ENCODE measurements around the gene TFAM.

TFAM gene

GRCh38 chr10:58394471-58394870 is 9.3 kb downstream of the TFAM start:
- H3K9ac ChIP-seq (ENCODE audit: insufficient read length, low read depth), result no peak overlapping the region
- H3K4me1 ChIP-seq (ENCODE audit: insufficient read depth, insufficient read length), result no peaks in the 10 kb centered on the region
- DNase-seq (ENCODE audit: low read depth, low spot score), result no peak
- H3K27me3 ChIP-seq (ENCODE audit: insufficient read depth, insufficient read length), result no peaks in the 10 kb centered on the region
- H3K9me3 ChIP-seq (ENCODE audit: insufficient read depth, low read length), result no peaks in the 10 kb centered on the region
- no peak overlapping the region for H3K4me3 ChIP-seq (ENCODE audit: insufficient read length, low read depth)
- no peak for TF ChIP-seq YY1 (IDR thresholded peaks at IDR 0.05; ENCODE audit: insufficient read depth, insufficient read length)
- TF ChIP-seq ZNF274 (IDR thresholded peaks at IDR 0.05; ENCODE audit: low read depth, low read length), result no peak
- TF ChIP-seq SUZ12 (IDR thresholded peaks at IDR 0.05; ENCODE audit: extremely low read depth, insufficient read depth, insufficient read length), result no peak
- H3K36me3 ChIP-seq (ENCODE audit: insufficient read depth, insufficient read length, low read length), result peaks cover 75% of the 10 kb centered on the region

DNA sequence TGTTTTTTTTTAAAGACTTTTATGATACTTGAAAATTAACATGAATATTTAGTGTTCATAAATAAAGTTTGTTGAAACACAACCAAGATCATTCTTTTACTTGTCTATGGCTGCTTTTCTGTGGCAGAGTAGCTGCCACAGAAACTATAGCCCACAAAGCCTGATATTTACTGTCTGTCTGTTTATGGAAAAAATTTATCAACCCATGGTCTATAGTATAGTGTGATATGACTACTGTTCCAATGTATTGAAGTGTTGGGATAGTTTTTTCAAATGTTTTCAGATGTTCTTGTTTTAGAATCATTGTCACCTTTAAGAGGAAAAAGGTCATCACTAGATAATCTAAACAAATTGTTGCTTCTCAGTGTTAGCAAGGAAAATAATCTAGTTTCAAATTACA is 10.8 kb downstream of the TFAM start:
- Histone ChIP-seq H3K36me3 (ENCODE audit: insufficient read depth, insufficient read length, low read length) (peaks cover 60% of the 10 kb centered on the region), H3K4me3 (ENCODE audit: insufficient read length, low read depth) (no peak overlapping the region), H3K4me1 (ENCODE audit: insufficient read depth, insufficient read length) (no peaks in the 10 kb centered on the region), H3K9me3 (ENCODE audit: insufficient read depth, low read length) (no peaks in the 10 kb centered on the region), H3K27me3 (ENCODE audit: insufficient read depth, insufficient read length) (no peaks in the 10 kb centered on the region), H3K9ac (ENCODE audit: insufficient read length, low read depth) (no peak overlapping the region)
- TF ChIP-seq SUZ12 (IDR thresholded peaks at IDR 0.05; ENCODE audit: extremely low read depth, insufficient read depth, insufficient read length) (no peak), ZNF274 (IDR thresholded peaks at IDR 0.05; ENCODE audit: low read depth, low read length) (no peak), YY1 (IDR thresholded peaks at IDR 0.05; ENCODE audit: insufficient read depth, insufficient read length) (no peak)
- DNase-seq (ENCODE audit: low read depth, low spot score), result no peak

DNA sequence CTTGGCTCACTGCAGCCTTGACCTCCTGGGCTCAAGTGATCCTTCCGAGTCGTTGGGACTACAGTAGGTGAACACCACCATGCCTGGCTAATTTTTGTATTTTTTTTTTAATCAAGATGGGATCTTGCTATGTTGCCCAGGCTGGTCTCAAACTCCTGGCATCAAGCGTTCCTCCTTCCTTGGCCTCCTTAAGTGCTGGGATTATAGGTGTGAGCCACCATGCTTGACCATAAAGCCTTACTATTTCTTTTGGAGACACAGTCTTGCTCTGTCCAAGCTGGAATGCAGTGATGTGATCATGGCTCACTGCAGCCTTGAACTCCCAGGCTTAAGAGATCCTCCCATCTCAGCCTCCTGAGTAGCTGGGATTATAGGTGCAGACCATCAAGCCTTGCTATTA is 12.6 kb downstream of the TFAM start:
- H3K36me3 ChIP-seq (ENCODE audit: insufficient read depth, insufficient read length, low read length), result peaks cover 52% of the 10 kb centered on the region
- no peak overlapping the region for H3K4me3 ChIP-seq (ENCODE audit: insufficient read length, low read depth)

GRCh38 chr10:58399410-58399809 is 14.2 kb downstream of the TFAM start:
- no peaks in the 10 kb centered on the region for H3K9me3 ChIP-seq (ENCODE audit: insufficient read depth, low read length)
- no peaks in the 10 kb centered on the region for H3K4me1 ChIP-seq (ENCODE audit: insufficient read depth, insufficient read length)
- H3K9ac ChIP-seq (ENCODE audit: insufficient read length, low read depth), result no peak overlapping the region
- no peak for DNase-seq (ENCODE audit: low read depth, low spot score)
- H3K4me3 ChIP-seq (ENCODE audit: insufficient read length, low read depth), result no peak overlapping the region
- H3K36me3 ChIP-seq (ENCODE audit: insufficient read depth, insufficient read length, low read length), result peaks cover 39% of the 10 kb centered on the region
- H3K27me3 ChIP-seq (ENCODE audit: insufficient read depth, insufficient read length), result no peaks in the 10 kb centered on the region
- TF ChIP-seq SUZ12 (IDR thresholded peaks at IDR 0.05; ENCODE audit: extremely low read depth, insufficient read depth, insufficient read length) (no peak), YY1 (IDR thresholded peaks at IDR 0.05; ENCODE audit: insufficient read depth, insufficient read length) (no peak), ZNF274 (IDR thresholded peaks at IDR 0.05; ENCODE audit: low read depth, low read length) (no peak)

More for the DNA sequence above, 12.6 kb downstream of the TFAM start:
- Histone ChIP-seq H3K4me1 (ENCODE audit: insufficient read depth, insufficient read length) (no peaks in the 10 kb centered on the region), H3K9me3 (ENCODE audit: insufficient read depth, low read length) (no peaks in the 10 kb centered on the region), H3K9ac (ENCODE audit: insufficient read length, low read depth) (no peak overlapping the region), H3K27me3 (ENCODE audit: insufficient read depth, insufficient read length) (no peaks in the 10 kb centered on the region)
- DNase-seq (ENCODE audit: low read depth, low spot score), result no peak
- TF ChIP-seq YY1 (IDR thresholded peaks at IDR 0.05; ENCODE audit: insufficient read depth, insufficient read length), result no peak
- no peak for TF ChIP-seq SUZ12 (IDR thresholded peaks at IDR 0.05; ENCODE audit: extremely low read depth, insufficient read depth, insufficient read length)
- TF ChIP-seq ZNF274 (IDR thresholded peaks at IDR 0.05; ENCODE audit: low read depth, low read length), result no peak

- Histone ChIP-seq H3K4me1 (ENCODE audit: insufficient read depth, insufficient read length) (no peaks in the 10 kb centered on the region), H3K9me3 (ENCODE audit: insufficient read depth, low read length) (no peaks in the 10 kb centered on the region), H3K36me3 (ENCODE audit: insufficient read depth, insufficient read length, low read length) (peaks cover 27% of the 10 kb centered on the region), H3K4me3 (ENCODE audit: insufficient read length, low read depth) (no peak overlapping the region), H3K27me3 (ENCODE audit: insufficient read depth, insufficient read length) (no peaks in the 10 kb centered on the region), H3K9ac (ENCODE audit: insufficient read length, low read depth) (no peak overlapping the region)
- no peak for DNase-seq (ENCODE audit: low read depth, low spot score)
- TF ChIP-seq ZNF274 (IDR thresholded peaks at IDR 0.05; ENCODE audit: low read depth, low read length) (no peak), YY1 (IDR thresholded peaks at IDR 0.05; ENCODE audit: insufficient read depth, insufficient read length) (no peak), SUZ12 (IDR thresholded peaks at IDR 0.05; ENCODE audit: extremely low read depth, insufficient read depth, insufficient read length) (no peak)
These were observed 15.4 kb downstream of the TFAM start for GRCh38 chr10:58400609-58401008.

GRCh38 chr10:58404001-58404400 is 18.8 kb downstream of the TFAM start:
- no peaks in the 10 kb centered on the region for H3K9me3 ChIP-seq (ENCODE audit: insufficient read depth, low read length)
- H3K27me3 ChIP-seq (ENCODE audit: insufficient read depth, insufficient read length), result no peaks in the 10 kb centered on the region
- H3K4me1 ChIP-seq (ENCODE audit: insufficient read depth, insufficient read length), result no peaks in the 10 kb centered on the region
- DNase-seq (ENCODE audit: low read depth, low spot score), result no peak
- TF ChIP-seq SUZ12 (IDR thresholded peaks at IDR 0.05; ENCODE audit: extremely low read depth, insufficient read depth, insufficient read length), result no peak
- TF ChIP-seq YY1 (IDR thresholded peaks at IDR 0.05; ENCODE audit: insufficient read depth, insufficient read length), result no peak
- no peak for TF ChIP-seq ZNF274 (IDR thresholded peaks at IDR 0.05; ENCODE audit: low read depth, low read length)
- no peaks in the 10 kb centered on the region for H3K36me3 ChIP-seq (ENCODE audit: insufficient read depth, insufficient read length, low read length)
- no peak overlapping the region for H3K9ac ChIP-seq (ENCODE audit: insufficient read length, low read depth)
- H3K4me3 ChIP-seq (ENCODE audit: insufficient read length, low read depth), result no peak overlapping the region

GRCh38 chr10:58409956-58410610 is 24.9 kb downstream of the TFAM start:
- Histone ChIP-seq H3K9ac (ENCODE audit: insufficient read length, low read depth) (no peak overlapping the region), H3K4me1 (ENCODE audit: insufficient read depth, insufficient read length) (no peaks in the 10 kb centered on the region), H3K9me3 (ENCODE audit: insufficient read depth, low read length) (no peaks in the 10 kb centered on the region), H3K4me3 (ENCODE audit: insufficient read length, low read depth) (no peak overlapping the region), H3K36me3 (ENCODE audit: insufficient read depth, insufficient read length, low read length) (no peaks in the 10 kb centered on the region), H3K27me3 (ENCODE audit: insufficient read depth, insufficient read length) (no peaks in the 10 kb centered on the region)
- DNase-seq (ENCODE audit: low read depth, low spot score), result no peak
- TF ChIP-seq ZNF274 (IDR thresholded peaks at IDR 0.05; ENCODE audit: low read depth, low read length), result no peak
- no peak for TF ChIP-seq SUZ12 (IDR thresholded peaks at IDR 0.05; ENCODE audit: extremely low read depth, insufficient read depth, insufficient read length)
- TF ChIP-seq YY1 (IDR thresholded peaks at IDR 0.05; ENCODE audit: insufficient read depth, insufficient read length), result no peak

All from NT2/D1 (cell line).